Measurements from ENCODE around the gene NPAS3.
A peak's percentile ranks its signal among the peaks of the same experiment; 100 is the strongest.

The NPAS3 gene

GRCh38 chr14:33780035-33780434, 841.4 kb downstream of the NPAS3 start:
- no peak for DNase-seq

DNA sequence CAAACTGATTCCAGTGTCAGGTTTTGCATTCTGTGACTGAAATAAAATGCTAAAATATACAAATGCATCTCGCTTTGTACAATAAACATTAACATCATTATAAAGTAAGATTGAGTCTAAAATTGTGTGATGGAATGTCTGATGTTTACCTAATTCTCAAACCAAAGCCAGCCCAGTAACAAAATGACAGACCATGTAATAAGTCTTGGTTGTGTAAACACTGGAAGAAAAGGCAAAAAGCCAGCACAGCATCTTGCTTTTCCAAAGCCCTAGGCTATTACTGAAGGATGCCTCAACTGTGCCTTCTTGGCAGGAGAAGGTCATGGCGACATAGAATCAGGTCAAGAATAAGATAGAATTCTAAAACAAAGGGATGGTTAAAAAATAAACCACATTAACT, 842.6 kb downstream of the NPAS3 start:
- DNase-seq = no peak

- DNase-seq = no peak
Measured at GRCh38 chr14:33782923-33783322, 844.2 kb downstream of the NPAS3 start.

- no peak for DNase-seq
Measured at GRCh38 chr14:33786091-33786825, 847.6 kb downstream of the NPAS3 start.

DNA sequence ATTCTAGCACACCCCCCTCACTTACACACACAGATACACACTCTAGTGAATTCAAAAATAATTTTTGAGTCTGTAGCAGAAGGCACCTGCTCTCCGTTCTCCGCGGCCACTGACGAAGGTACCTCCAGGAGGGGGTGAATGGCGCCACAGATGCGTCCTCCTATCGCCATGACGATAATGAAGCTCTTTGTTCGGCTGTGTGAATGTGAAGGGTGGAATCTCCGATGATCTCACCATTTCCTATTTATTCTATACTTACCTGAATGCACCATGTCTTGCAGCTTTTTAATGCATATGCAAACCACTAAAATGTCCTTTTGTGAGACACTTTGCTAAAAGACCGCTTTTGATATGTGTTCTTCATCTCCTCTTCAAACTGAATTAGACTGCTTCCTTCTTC, 849.5 kb downstream of the NPAS3 start:
- no peak for DNase-seq

GRCh38 chr14:33790996-33791395, 852.3 kb downstream of the NPAS3 start:
- DNase-seq = no peak

GRCh38 chr14:33792009-33792719, 853.5 kb downstream of the NPAS3 start:
- no peak for DNase-seq

DNA sequence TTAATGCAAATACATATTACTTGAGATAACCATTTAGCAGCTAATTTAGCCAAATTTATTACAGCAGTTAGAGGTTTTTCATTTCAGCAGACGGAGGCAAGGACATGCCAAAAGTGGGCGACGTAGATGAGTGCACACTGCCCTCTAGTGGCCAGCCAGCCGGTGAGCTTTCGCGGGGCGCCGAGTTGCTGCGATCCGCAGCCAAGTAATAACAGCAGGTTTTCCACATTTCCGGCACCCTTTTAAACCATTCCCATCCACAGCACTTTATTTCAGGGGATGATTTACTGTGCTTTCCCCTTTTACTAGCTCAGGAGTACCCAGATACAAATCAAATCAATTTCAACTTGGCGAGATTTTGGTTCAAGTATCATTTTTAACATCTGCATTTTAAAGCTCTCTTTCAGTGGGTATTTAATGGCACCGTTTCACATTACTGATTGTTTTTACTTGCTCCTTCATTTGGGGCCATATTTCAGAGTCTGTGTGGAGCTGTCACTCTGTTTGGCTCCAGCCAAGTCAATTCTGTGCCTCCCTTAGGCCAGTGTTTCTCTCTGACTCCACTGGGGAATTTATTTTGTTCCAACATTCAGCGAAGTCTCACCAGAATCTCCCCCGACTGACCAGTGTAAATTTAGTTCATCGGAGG, 854.2 kb downstream of the NPAS3 start:
- peak; percentile 49 for DNase-seq

GRCh38 chr14:33793398-33794110, 854.9 kb downstream of the NPAS3 start:
- DNase-seq = no peak

- DNase-seq = no peak
Measured at GRCh38 chr14:33794791-33795305, 856.2 kb downstream of the NPAS3 start.

DNA sequence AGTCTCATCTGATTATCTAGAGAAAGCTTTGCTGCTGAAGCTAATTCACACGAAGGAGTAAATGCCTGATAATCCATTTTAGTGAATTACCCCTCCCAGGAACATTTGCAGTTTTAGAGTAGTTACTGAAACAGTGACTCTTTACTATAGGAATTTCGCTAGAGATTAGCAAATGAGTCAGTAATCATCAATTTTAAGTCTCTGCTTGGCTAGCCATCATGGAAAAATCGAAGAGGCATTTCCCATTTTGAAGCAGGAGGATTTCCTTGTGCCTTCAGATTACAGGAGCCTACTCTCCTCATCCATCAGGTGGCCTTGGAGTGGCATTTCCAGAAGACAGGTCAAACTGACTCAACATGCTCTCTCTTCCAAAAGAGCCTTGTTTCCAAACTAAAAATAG, 857.7 kb downstream of the NPAS3 start:
- no peak for DNase-seq

DNA sequence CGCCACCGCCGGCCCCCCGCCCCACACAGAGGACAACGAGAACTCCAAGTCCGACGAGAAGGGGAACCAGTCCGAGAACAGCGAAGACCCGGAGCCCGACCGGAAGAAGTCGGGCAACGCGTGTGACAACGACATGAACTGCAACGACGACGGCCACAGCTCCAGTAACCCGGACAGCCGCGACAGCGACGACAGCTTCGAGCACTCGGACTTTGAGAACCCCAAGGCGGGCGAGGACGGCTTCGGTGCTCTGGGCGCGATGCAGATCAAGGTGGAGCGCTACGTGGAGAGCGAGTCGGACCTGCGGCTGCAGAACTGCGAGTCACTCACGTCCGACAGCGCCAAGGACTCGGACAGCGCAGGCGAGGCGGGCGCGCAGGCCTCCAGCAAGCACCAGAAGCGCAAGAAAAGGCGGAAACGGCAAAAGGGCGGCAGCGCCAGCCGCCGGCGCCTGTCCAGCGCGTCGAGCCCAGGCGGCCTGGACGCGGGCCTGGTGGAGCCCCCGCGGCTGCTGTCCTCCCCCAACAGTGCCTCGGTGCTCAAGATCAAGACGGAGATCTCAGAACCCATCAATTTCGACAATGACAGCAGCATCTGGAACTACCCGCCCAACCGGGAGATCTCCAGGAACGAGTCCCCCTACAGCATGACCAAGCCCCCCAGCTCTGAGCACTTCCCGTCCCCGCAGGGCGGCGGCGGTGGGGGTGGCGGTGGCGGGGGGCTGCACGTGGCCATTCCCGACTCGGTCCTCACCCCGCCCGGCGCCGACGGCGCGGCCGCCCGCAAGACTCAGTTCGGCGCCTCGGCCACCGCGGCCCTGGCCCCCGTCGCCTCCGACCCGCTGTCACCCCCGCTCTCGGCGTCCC, 861.3 kb downstream of the NPAS3 start:
- no peak for DNase-seq

GRCh38 chr14:33800735-33801163, 862.1 kb downstream of the NPAS3 start:
- DNase-seq = no peak

DNA sequence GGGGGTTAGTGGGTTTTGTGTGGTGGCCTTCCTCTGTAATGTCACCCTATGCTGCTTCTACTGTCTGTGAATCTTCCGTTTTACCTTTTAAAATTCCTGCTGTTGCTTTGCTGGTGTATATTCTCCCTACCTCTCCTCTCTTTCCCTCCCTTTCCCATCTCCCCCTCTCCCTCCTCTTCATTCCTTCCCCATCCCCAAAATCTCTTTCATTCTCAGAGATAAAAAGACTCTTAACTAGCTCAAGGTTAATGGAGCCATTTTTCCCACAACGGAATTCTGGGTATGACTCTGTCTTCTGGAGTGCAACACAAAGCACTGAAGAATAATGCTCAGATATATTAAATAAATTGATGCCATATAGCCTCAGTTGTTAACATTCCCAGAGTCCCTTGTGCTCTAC, 864.1 kb downstream of the NPAS3 start:
- DNase-seq = no peak

GRCh38 chr14:33805593-33805992, 866.9 kb downstream of the NPAS3 start:
- DNase-seq = no peak

GRCh38 chr14:33806905-33807304, 868.2 kb downstream of the NPAS3 start:
- DNase-seq = no peak

- DNase-seq = no peak
Measured at GRCh38 chr14:33808187-33808586, 869.5 kb downstream of the NPAS3 start.

- DNase-seq = no peak
Measured at GRCh38 chr14:33809396-33809981, 870.8 kb downstream of the NPAS3 start.

GRCh38 chr14:33810308-33810707, 871.6 kb downstream of the NPAS3 start:
- DNase-seq = no peak

DNA sequence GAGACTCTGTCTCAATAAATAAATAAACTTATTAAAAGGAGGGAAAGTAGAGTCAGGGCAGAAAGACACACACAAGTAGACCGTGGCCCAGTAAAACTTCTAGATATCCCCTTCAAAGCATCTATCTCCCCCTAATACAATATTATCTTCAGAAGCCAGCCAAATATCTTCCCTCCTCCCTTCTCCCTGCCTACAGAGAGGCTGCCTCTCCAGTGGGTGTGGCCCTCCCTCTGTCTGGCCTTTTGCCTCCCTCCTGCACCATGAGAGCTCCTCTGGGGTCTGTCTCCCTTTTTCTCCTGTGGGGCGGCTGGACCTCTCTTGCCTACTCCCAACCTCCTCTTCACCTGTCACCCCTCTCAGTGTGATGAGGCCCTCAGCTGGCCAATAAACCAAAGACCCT, 873.0 kb downstream of the NPAS3 start:
- no peak for DNase-seq

DNA sequence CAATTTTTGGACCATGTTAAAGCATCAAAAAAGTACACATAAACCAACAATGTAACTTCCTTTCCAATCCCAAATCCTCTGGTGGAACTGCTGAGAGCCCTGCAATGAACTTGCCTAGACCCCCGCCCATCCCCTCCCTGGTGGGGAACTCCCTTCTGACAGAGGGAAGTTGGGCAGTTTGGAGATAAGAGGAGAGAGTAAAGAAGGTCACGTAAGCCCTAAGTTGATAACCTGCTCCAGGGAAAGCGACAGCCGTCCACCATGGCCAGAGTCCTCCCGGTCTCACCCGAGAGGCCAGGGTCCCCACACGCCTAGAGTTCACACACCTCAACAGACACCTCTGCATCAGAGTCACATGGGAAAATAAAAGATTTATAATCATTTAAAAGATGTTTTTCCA, 873.5 kb downstream of the NPAS3 start:
- DNase-seq = no peak

- no peak for DNase-seq
Measured at GRCh38 chr14:33812601-33813000, 873.9 kb downstream of the NPAS3 start.
